Colonic mucosa (tissue), 4 donors: ENCODE data around the gene ELOVL2. TPM values are rescaled to one million over a fixed set of nuclear protein-coding genes. Genes with fewer than 3 reads are reported as not detected.

Experiments
- DNase-seq: peaks from one replicate; pipeline ENCODE4 v3.0.0-alpha.2; 2020
- H3K27ac ChIP-seq: fragments of 200-600 bp; one replicate; pipeline ENCODE4 v1.8.0; 2021
- H3K27me3 ChIP-seq: fragments of 200-600 bp; one replicate; pipeline ENCODE4 v1.8.0; 2021
- H3K36me3 ChIP-seq: fragments of 200-600 bp; one replicate; pipeline ENCODE4 v1.8.0; 2021
- H3K4me1 ChIP-seq: fragments of 200-600 bp; one replicate; pipeline ENCODE4 v1.8.0; 2021; ENCODE audit warnings: mild to moderate bottlenecking
- H3K4me3 ChIP-seq: fragments of 200-600 bp; one replicate; pipeline ENCODE4 v1.8.0; 2021
- H3K9ac ChIP-seq, 2 donors: one replicate each; pipeline ENCODE4 v1.7.0; 2013; ENCODE audit warnings: control low read depth in 2 of 2, low read depth in 2 of 2, low read length in 2 of 2
- H3K9me3 ChIP-seq: fragments of 200-600 bp; one replicate; pipeline ENCODE4 v1.8.0; 2021
- CTCF ChIP-seq: fragments of 200-600 bp; IDR thresholded peaks from one replicate; pipeline ENCODE4 v1.8.0; 2022; ENCODE audit warnings: antibody characterized with exemption, mild to moderate bottlenecking
- intact Hi-C: fragments of 100-400 bp; cut with DNase I; formaldehyde crosslinking; loops from one replicate; pipeline ENCODE4 v1.14.1; 2022
- total RNA-seq, 2 donors: library from RNA; stranded (reverse); fragmentation: NEBNext Ultra II Directional in 1 of 2; extraction: Animal tissue kit (Norgen Biotek cat#: 25700) in 1 of 2; gene quantifications; one replicate each; pipeline ENCODE4 v1.2.1, GENCODE V29; 2021
- donor health status: healthy.
- donor health status: DM: no; HTN: no; CAD: no.
- donor health status: DM: no; HTN: no; CAD: no.

ELOVL2 gene
- total RNA-seq, 2 donors from 2014 or later, result 0.05 to 0.11 TPM

GRCh38 chr6:11023032-11023431 lies 21.1 kb downstream of the ELOVL2 start:
- Histone ChIP-seq H3K4me3 (no peak overlapping the region), H3K9me3 (no peaks in the 10 kb centered on the region), H3K9ac (no peak overlapping the region), H3K4me1 (no peaks in the 10 kb centered on the region), H3K27me3 (no peaks in the 10 kb centered on the region), H3K27ac (no peak overlapping the region), H3K36me3 (no peaks in the 10 kb centered on the region)
- intact Hi-C loops, result no loop called here
- no peak for TF ChIP-seq CTCF
- no peak for DNase-seq

GRCh38 chr6:11021714-11022113 lies 22.4 kb downstream of the ELOVL2 start:
- intact Hi-C loops, result no loop called here
- Histone ChIP-seq H3K4me3 (no peak overlapping the region), H3K27me3 (no peaks in the 10 kb centered on the region), H3K4me1 (no peaks in the 10 kb centered on the region), H3K27ac (no peak overlapping the region), H3K9me3 (no peaks in the 10 kb centered on the region), H3K36me3 (no peaks in the 10 kb centered on the region), H3K9ac (no peak overlapping the region)
- DNase-seq, result no peak
- TF ChIP-seq CTCF, result no peak

GRCh38 chr6:11021003-11021402 lies 23.1 kb downstream of the ELOVL2 start:
- Histone ChIP-seq H3K4me1 (no peaks in the 10 kb centered on the region), H3K36me3 (no peaks in the 10 kb centered on the region), H3K27ac (no peak overlapping the region), H3K27me3 (no peaks in the 10 kb centered on the region), H3K9me3 (no peaks in the 10 kb centered on the region), H3K9ac (no peak overlapping the region), H3K4me3 (no peak overlapping the region)
- no peak for TF ChIP-seq CTCF
- DNase-seq, result no peak
- intact Hi-C loops, result no loop called here

- no peak overlapping the region for H3K9ac ChIP-seq
- intact Hi-C loops, result no loop called here
- TF ChIP-seq CTCF, result no peak
- no peaks in the 10 kb centered on the region for H3K9me3 ChIP-seq
- H3K36me3 ChIP-seq, result no peaks in the 10 kb centered on the region
- peaks cover 4% of the 10 kb centered on the region for H3K27me3 ChIP-seq
- no peak overlapping the region for H3K27ac ChIP-seq
- H3K4me3 ChIP-seq, result no peak overlapping the region
- DNase-seq, result no peak
- H3K4me1 ChIP-seq, result no peaks in the 10 kb centered on the region
Measured at GRCh38 chr6:11018225-11018624, 25.9 kb downstream of the ELOVL2 start.

- Histone ChIP-seq H3K4me1 (no peaks in the 10 kb centered on the region), H3K36me3 (no peaks in the 10 kb centered on the region), H3K9me3 (no peaks in the 10 kb centered on the region), H3K27ac (no peak overlapping the region), H3K27me3 (peaks cover 4% of the 10 kb centered on the region), H3K9ac (no peak overlapping the region), H3K4me3 (no peak overlapping the region)
- intact Hi-C loops, result no loop called here
- no peak for TF ChIP-seq CTCF
- DNase-seq, result no peak
Measured at GRCh38 chr6:11017090-11017489, 27.0 kb downstream of the ELOVL2 start.

- no peak for DNase-seq
- Histone ChIP-seq H3K9ac (no peak overlapping the region), H3K9me3 (no peaks in the 10 kb centered on the region), H3K36me3 (no peaks in the 10 kb centered on the region), H3K4me1 (no peaks in the 10 kb centered on the region), H3K4me3 (no peak overlapping the region), H3K27me3 (peaks cover 4% of the 10 kb centered on the region), H3K27ac (no peak overlapping the region)
- TF ChIP-seq CTCF, result no peak
- intact Hi-C loops, result no loop called here
Measured at GRCh38 chr6:11016452-11016851, 27.7 kb downstream of the ELOVL2 start.
